ENCODE data around the gene KRT4.

DNA sequence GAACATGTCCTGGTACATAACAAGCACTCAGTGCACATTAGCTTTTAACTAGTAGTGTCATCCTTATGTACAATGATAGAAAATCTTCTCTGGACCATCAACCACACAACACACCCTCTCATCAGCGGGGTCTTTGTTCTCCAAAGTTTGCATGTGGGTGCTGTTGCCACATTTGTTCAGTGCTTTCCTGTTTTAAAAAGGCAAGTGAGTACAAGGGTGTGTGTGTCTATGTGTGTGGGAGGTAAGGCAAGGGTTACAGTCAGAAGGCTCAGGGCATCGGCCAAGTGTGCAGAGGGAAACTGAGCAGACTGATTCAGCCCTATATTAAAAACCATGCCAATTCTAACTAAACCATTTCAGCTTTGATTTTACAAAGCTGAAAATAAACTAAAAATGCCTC, 54.7 kb downstream of the KRT4 start:
- TF ChIP-seq, protein P1, sequence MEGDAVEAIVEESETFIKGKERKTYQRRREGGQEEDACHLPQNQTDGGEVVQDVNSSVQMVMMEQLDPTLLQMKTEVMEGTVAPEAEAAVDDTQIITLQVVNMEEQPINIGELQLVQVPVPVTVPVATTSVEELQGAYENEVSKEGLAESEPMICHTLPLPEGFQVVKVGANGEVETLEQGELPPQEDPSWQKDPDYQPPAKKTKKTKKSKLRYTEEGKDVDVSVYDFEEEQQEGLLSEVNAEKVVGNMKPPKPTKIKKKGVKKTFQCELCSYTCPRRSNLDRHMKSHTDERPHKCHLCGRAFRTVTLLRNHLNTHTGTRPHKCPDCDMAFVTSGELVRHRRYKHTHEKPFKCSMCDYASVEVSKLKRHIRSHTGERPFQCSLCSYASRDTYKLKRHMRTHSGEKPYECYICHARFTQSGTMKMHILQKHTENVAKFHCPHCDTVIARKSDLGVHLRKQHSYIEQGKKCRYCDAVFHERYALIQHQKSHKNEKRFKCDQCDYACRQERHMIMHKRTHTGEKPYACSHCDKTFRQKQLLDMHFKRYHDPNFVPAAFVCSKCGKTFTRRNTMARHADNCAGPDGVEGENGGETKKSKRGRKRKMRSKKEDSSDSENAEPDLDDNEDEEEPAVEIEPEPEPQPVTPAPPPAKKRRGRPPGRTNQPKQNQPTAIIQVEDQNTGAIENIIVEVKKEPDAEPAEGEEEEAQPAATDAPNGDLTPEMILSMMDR (IDR thresholded peaks at IDR 0.05) = no peak
- no peak for TF ChIP-seq POLR2A (IDR thresholded peaks at IDR 0.05)

All from adrenal gland (tissue), 5 donors.